ENCODE data around the gene SBNO1. TPM values are rescaled to one million over a fixed set of nuclear protein-coding genes. Genes with fewer than 3 reads are reported as not detected.

Gene SBNO1
- total RNA-seq, 4 donors from 2014 or later = 26.7 to 31.8 (median 29.9) TPM

GRCh38 chr12:123242116-123242904, 122.3 kb downstream of the SBNO1 start:
- Histone ChIP-seq H3K36me3 (peaks cover 0 to 10% (median 4%) of the 10 kb centered on the region in 4 donors), H3K4me1 (peaks cover 13 to 41% (median 31%) of the 10 kb centered on the region in 4 donors), H3K9me3 (no peaks in the 10 kb centered on the region), H3K27me3 (no peaks in the 10 kb centered on the region), H3K4me3 (peak overlapping the region in 1 of 4 donors; percentile 3), H3K27ac (replicated peaks in 1 of 4) (peak overlapping the region; percentile 22 to 51 (median 38))
- no peak for DNase-seq (ENCODE audit: extremely low spot score)
- TF ChIP-seq POLR2A (IDR thresholded peaks at IDR 0.05; ENCODE audit: low read depth) (no peak), CTCF (IDR thresholded peaks at IDR 0.05) (no peak), EP300 (IDR thresholded peaks at IDR 0.05) (no peak), POLR2AphosphoS5 (IDR thresholded peaks at IDR 0.05) (peak in 1 of 2 donors; percentile 20)
- 20% methylated on average over 11 of the region's 11 CpGs for WGBS
- intact Hi-C loops (cut with DNase I) = no loop called here

Small RNAs within 50 kb of the gene (small RNA-seq; reads per million reads assigned to genes)
- 0 reads per million in 3 donors for gene RF00019
- gene RNA5SP375 = 0.17 to 0.19 (median 0.17) reads per million in 3 donors

Other genes with a start within 250 kb of the SBNO1 start
- gene PITPNM2, start 213.8 kb downstream of the SBNO1 start, total RNA-seq = 10 to 100 TPM; 10.4 to 24.4 (median 13.3) TPM
- 10 to 100 TPM; 14.2 to 25.3 (median 15.1) TPM for gene MPHOSPH9, start 131.7 kb downstream of the SBNO1 start, total RNA-seq
- gene MTRFR, start 131.4 kb downstream of the SBNO1 start, total RNA-seq = 10 to 100 TPM in 1 of 4 donors, 1 to 10 TPM in 3; 7.9 to 13.7 (median 9.2) TPM
- gene CDK2AP1, start 93.0 kb downstream of the SBNO1 start, total RNA-seq = 100 to 1,000 TPM in 3 of 4 donors, 10 to 100 TPM in 1; 96.1 to 173 (median 128) TPM
- gene KMT5A, start 19.3 kb upstream of the SBNO1 start, total RNA-seq = 100 to 1,000 TPM in 1 of 4 donors, 10 to 100 TPM in 3; 49.4 to 106 (median 70.2) TPM
- 1 to 10 TPM; 5.4 to 7.6 (median 5.8) TPM for gene RILPL2, start 71.8 kb upstream of the SBNO1 start, total RNA-seq
- 10 to 100 TPM; 11.6 to 27.4 (median 17.0) TPM for gene SNRNP35, start 93.3 kb upstream of the SBNO1 start, total RNA-seq
- gene RILPL1, start 168.9 kb upstream of the SBNO1 start, total RNA-seq = 10 to 100 TPM; 19.9 to 54.4 (median 38.4) TPM
- 100 to 1,000 TPM in 3 of 4 donors, 10 to 100 TPM in 1; 99.5 to 140 (median 123) TPM for gene TMED2, start 219.7 kb upstream of the SBNO1 start, total RNA-seq
- gene DDX55, start 237.3 kb upstream of the SBNO1 start, total RNA-seq = 10 to 100 TPM; 12.1 to 16.1 (median 12.6) TPM